H54 (cell line): Measurements from ENCODE around the gene PYURF.
A peak's percentile ranks its signal among the peaks of the same experiment; 100 is the strongest.
"Not testable (repeated sequence)": the region's sequence is repeated elsewhere in the genome, so short reads cannot be mapped to it uniquely, and the experiment has no call there.

ENCODE experiments used
- DNase-seq: peaks from one replicate; pipeline ENCODE4 v3.0.0; 2011; ENCODE audit warnings: low spot score, mixed read lengths; ENCODE audit not compliant: insufficient read length
- FAIRE-seq: peaks from 3 replicates; lab custom pipeline; 2011; peaks lifted over from hg19 to GRCh38; lab: Jason Lieb, UNC
- POLR2A ChIP-seq: IDR thresholded peaks from 2 replicates; pipeline ENCODE4 v1.6.1; 2011; ENCODE audit warnings: low read depth, mild to moderate bottlenecking, low read length

The PYURF gene, protein sequence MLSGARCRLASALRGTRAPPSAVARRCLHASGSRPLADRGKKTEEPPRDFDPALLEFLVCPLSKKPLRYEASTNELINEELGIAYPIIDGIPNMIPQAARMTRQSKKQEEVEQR

DNA sequence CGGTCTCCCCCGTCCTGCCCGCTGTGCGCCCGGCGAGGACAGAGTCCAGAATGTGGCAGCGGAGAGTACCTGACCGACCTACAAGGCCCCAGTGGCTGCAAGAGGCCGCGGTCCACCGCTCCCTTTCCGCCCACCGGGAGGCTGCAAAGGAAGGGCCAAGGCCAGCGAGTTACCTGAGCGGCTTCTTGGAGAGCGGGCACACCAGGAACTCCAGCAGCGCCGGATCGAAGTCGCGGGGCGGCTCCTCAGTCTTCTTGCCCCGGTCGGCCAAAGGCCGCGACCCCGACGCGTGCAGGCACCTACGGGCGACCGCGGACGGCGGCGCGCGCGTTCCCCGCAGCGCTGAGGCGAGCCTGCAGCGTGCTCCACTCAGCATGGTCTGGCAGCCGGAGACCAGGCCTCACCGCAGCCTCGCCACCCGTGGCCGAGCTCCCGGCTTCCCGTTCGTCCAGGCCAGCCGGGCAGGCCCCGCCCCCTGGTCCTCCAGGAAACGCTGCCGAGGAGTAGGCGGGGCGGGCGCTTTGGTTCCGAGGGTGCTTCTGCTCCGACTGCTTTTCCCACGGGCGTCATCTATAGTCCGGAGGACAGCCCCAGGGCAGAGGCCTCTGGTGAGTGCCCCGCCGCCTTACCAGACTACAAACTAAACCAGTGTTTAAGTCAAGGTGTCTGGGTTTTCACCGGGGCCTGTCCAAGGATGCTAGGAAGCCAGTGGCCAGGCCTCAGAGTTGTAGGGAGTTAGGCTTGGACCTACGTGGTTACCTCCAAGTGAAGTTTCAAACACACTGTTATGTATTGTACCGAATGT is at the start of gene PYURF:
Gene PYURF, minus strand, starts transcription at position 452 of the 805 bp plus-strand sequence. Its CDS starts 76 bp downstream, at position 376.
- TF ChIP-seq POLR2A = peak; percentile 91
- DNase-seq (peak; percentile 66), FAIRE-seq (no peak)

DNA sequence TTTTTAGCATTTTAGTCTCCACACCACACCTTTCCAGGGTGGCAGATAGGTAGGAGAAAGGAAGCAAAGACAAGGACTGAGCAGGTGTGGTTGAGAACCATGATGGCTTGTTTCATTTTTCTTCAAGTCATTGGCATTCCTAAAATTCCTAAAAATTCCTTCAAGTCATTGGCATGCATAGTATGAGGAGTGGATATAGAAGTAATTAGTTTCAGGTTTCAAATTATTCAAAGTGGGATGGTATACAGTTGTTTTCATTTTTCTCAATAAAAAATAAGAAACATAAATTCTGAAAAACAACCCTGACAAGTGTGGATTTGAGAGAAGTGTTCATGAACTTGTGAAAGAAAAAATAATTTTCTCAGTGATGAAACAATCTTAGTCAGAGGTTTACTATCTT is 46.4 kb upstream of the PYURF start:
- no peak for FAIRE-seq
- DNase-seq = no peak
- TF ChIP-seq POLR2A = no peak

DNA sequence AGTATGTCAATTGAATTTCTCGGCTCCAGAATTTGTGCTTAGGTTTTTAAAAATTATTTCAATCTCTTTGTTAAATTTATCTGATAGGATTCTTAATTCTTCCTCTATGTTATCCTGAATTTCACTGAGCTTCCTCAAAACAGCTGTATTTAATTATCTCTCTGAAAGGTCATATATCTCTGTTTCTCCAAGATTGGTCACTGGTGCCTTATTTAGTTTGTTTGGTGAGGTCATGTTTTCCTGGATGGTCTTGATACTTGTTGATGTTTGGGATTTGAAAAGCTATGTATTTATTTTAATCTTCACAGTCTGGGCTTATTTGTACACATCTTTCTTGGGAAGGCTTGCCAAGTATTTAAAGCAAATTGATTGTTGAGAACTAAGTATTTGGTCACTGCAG is 44.0 kb upstream of the PYURF start:
- DNase-seq (no peak), FAIRE-seq (no peak)
- no peak for TF ChIP-seq POLR2A

DNA sequence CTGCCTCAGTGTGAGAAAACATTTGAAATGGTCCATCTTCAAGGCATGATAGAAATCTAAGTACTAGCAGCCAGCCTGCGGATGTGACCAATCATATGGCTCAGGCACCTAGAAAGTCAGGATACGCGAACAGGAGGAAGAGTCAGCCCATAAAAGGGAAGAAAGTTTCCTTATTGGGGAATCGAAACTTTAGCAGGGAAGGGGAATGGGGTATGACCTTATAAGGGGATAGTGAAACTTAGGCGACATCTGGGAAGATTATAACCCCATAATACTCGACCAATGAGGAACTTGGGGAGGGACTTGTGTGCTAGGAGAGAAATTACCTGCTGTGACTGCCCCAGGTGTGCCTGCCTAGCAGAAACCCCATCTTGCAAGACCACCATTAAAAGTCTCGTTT is 26.2 kb upstream of the PYURF start:
- FAIRE-seq (no peak), DNase-seq (no peak)

DNA sequence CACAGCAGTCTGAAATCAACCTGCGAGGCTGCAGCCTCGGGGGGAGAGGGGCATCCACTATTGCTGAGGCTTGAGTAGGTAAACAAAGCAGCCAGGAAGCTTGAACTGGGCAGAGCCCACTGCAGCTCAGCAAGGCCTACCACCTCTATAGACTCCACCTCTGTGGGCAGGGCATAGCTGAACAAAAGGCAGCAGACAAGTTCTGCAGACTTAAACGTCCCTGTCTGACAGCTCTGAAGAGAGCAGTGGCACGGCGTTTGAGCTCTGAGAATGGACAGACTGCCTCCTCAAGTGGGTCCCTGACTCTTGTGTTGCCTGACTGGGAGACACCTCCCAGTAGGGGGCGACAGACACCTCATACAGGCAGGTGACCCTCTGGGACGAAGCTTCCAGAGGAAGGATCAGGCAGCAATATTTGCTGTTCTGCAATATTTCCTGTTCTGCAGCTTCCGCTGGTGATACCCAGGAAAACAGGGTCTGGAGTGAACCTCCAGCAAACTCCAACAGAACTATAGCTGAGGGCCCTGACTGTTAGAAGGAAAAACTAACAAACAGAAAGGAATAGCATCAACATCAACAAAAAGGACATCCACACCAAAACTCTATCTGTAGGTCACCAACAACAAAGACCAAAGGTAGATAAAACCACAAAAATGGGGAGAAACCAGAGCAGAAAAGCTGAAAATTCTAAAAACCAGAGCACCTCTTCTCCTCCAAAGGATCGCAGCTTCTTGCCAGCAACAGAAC is 15.9 kb upstream of the PYURF start:
- not testable (repeated sequence) for DNase-seq, FAIRE-seq

More for the DNA sequence above, 26.2 kb upstream of the PYURF start:
- no peak for TF ChIP-seq POLR2A

DNA sequence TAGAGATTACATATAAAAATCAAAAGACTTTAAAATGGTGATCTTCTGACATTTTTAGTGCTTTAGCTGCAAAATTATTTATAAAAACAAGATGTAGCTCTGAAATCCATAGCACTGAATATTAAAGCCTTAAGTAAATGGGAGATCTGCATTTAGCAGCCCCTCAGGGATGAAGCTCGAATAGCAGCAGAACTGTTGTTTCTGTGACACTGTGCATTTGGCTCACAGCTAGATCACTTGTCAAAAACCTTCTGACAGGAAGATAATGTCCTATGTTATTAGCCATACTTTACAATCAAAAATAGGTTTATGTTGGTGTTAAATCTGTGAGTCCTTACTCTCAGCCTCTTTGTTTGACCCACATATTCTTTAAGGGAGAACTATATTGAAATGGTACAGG is 14.1 kb upstream of the PYURF start:
- FAIRE-seq = no peak
- no peak for DNase-seq
- TF ChIP-seq POLR2A = no peak

DNA sequence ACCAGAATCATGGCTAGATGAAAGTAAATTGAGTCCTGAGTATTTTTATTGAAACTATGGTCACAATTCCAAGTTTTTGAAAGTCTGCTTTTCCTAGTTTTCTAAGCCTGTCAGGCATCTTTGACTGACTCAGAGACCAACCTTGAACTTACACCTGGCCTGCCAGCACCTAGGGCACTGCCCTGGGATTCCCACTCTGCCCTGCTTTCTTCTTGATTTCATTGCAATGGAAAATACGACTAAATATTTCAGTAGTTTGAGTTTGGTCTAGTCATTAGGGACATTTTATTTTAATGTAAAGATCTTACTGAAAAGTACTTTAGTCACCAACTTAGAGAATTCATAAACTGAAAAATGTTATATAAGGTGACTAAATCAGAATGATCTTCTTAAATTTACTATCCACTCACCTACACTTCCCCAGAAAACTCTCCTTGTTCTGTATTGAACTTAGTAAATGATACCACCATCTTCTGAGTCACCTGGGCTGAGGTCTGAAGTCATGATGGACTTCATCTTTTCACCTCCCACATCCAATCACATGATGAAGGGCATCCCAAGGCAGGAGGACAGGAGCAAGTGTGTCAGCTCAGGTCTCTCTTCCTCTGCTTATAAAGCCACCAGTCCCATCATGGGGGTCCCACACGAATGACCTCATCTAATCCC is 11.6 kb upstream of the PYURF start:
- DNase-seq (no peak), FAIRE-seq (no peak)
- no peak for TF ChIP-seq POLR2A

DNA sequence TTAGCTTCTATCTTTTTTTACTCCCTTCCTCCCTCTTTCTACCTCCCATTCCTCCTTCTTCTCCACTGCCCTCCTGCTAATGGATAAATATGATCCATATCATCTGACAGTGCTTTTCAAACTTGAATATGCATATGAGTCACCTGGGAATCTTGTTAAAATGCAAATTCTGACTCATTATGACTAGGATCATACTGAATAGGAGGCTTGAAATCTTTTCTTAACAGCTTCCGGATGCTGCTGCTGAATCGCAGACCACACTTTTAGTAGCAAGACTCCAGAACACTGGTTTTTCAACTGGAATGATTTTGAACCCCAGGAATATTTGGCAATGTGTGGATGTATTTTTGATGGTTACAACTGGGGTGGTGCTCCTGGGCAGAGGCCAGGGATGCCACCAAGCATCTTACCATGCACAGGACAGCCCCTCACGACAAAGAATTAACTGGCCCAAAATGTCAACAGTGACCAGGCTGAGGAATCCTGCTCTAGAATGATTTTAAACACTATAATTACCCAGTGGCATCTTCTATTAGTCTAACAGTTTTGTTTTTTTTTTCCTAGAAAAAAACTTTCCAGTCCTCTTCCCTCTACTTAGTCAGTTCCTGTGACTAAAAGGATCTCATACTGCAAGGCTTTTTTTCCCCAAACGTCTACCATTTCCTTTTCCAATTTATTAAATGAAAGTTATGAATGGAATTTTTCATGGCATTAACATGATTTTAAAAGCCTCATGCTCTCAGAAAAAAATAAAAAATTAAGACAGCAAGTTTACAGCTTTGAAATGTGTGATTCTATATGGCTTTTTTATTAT is 10.6 kb upstream of the PYURF start:
- TF ChIP-seq POLR2A = no peak
- DNase-seq = no peak
- peak; percentile 69 for FAIRE-seq

DNA sequence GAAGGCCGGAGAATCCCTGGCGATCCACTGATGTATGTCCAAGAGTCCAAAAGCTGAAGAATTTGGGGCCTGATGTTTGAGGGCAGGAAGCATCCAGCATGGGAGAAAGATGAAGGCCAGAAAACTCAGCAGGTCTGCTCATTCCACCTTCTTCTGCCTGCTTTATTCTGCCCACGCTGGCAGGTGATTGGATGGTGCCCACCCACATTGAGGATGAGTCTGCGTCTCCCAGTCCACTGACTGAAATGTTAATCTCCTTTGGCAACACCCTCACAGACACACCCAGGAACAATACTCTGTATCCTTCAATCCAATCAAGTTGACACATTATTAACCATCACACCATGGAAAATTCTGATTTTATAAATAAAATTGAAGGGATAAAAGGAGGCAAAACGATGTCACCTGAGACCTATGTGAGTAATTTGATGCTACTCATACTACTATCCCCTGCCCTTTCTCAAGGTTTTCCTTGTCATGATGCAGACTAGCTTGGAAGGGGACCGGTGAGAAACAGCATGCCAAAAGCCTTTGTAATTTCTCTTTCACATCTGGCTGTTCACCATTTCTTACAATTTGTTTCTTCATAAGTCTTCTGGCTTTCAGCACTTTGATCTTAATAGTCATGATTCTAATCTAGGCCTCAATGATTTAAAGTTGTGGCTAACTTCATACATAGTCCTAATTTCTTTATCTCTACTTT is 9.7 kb upstream of the PYURF start:
- no peak for FAIRE-seq
- TF ChIP-seq POLR2A = no peak
- no peak for DNase-seq

DNA sequence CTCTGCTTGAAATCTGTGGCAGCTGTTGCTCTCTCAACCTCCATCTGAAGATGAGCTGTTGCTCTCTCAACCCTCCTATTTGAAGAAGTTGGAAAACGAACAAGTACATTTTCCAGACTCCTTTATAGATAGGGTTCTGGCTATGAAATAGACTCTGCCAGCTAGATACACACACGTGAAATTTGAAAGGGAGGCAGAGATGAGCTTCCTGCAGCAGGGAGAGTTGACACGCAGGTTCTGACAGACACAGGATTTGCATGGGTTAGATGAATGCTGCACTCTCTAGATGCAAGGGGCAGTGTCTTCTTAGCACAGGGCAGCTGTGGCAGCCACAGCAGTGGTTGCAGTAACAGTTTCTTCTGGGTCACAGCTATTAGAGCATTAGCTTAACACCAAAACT is 8.0 kb upstream of the PYURF start:
- DNase-seq = no peak
- no peak for TF ChIP-seq POLR2A
- FAIRE-seq = no peak

DNA sequence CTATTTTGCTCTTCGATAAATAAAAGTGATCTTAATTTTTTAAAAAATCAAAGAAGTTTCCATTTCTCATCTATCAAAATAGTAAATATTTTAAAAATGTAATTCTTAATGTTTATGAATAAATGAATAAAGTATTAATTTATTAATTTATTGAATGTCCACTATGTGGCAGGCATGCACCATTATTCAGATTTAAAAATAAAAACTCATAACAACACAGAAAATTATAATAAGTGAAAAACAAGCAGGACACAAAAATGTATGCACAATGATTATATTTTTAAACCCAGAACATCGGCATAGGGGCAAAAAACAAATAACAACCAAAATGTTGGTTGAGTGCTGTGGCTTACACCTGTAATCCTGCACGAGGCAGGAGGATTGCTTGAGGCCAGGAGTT is 5.3 kb upstream of the PYURF start:
- FAIRE-seq = no peak
- no peak for TF ChIP-seq POLR2A

DNA sequence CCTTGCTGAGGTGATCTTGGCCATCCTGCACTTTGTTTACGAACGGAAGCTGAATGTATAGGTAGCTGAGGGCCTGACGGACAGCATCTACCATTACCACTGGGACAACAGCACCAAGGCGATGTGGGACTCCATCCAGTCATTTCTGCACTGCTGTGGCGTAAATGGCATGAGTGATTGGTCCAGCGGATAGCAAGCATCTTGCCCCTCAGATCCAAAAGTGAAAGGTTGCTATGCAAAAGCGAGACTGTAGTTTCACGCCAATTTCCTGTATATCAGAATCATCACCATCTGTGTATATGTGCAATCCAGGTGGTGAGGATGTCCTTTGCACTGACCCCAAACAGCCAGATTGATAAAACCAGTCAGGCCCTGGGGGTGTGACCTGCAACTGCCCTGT is 4.2 kb upstream of the PYURF start:
- no peak for TF ChIP-seq POLR2A
- no peak for DNase-seq
- FAIRE-seq = no peak

More for the DNA sequence above, 5.3 kb upstream of the PYURF start:
- no peak for DNase-seq

DNA sequence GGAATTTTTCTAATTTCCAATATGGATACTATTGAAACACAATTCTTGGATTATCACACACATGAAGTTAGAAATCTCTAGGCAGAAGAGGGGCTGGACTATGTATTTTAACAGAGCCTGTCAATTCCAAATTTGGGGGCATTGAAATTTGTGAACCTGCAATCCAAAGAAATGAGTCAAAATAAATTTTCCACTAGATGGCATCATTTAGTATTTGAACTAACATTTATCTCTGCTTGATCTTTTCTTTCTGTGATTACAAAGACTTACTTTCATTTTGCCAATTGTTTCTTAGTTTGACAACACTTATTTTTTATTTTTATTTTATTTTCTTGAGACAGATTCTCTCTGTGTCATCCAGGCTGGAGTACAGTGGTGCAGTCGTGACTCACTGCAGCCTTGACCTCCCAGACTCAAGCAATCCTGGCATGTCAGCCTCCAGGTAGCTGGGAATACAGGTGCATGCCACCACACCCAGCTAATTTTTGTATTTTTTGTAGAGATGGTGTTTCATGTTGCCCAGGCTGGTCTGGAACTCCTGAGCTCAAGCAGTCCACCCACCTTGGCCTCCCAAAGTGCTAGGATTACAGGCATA is 2.7 kb upstream of the PYURF start:
- FAIRE-seq (no peak), DNase-seq (no peak)
- no peak for TF ChIP-seq POLR2A
